Measurements from ENCODE around the gene PEAK3. TPM values are rescaled to one million over a fixed set of nuclear protein-coding genes. Genes with fewer than 3 reads are reported as not detected.

Gene PEAK3
- total and polyA plus RNA-seq, 5 experiments from 2014 or later, result 0.14 to 0.23 (median 0.15) TPM; not detected in 2

- Mint-ChIP-seq H3K4me1 (peaks cover 5 to 26% (median 10%) of the 10 kb centered on the region in 4 donors), H3K27me3 (peaks cover 4 to 23% (median 12%) of the 10 kb centered on the region in 5 donors), H3K4me3 (no peak overlapping the region), H3K27ac (peak overlapping the region in 2 of 10 donors; percentile 19 to 49), H3K36me3 (no peaks in the 10 kb centered on the region), H3K9me3 (no peaks in the 10 kb centered on the region)
- POLR2A ChIA-PET, result interaction anchor here (0.7 to 1.2 kb wide), 3 partner anchors 11 to 505 kb away, joined by 3 read pairs; no protein-coding TSS in a partner anchor
- DNase-seq, result no peak
- no peak for ATAC-seq
Measured at GRCh38 chr19:2300533-2300932, 18.6 kb upstream of the PEAK3 start.

GRCh38 chr19:2296141-2296540 lies 14.2 kb upstream of the PEAK3 start:
- Mint-ChIP-seq H3K27ac (peak overlapping the region in 1 of 10 donors; percentile 71), H3K27me3 (no peaks in the 10 kb centered on the region), H3K4me1 (peaks cover 9 to 31% (median 13%) of the 10 kb centered on the region in 4 donors), H3K9me3 (no peaks in the 10 kb centered on the region), H3K36me3 (peaks cover 0 to 22% (median 0%) of the 10 kb centered on the region in 3 donors), H3K4me3 (no peak overlapping the region)
- ATAC-seq, result no peak
- no peak for DNase-seq
- POLR2A ChIA-PET, result interaction anchor here (0.6 to 2.7 kb wide), 4 partner anchors 11 to 885 kb away, joined by 3 to 9 read pairs (median 4); no protein-coding TSS in a partner anchor

GRCh38 chr19:2294687-2295335 lies 12.8 kb upstream of the PEAK3 start:
- Mint-ChIP-seq H3K9me3 (no peaks in the 10 kb centered on the region), H3K4me1 (peaks cover 10 to 28% (median 16%) of the 10 kb centered on the region in 4 donors), H3K4me3 (peak overlapping the region in 3 of 10 donors; percentile 8 to 20 (median 15)), H3K36me3 (peaks cover 0 to 24% (median 0%) of the 10 kb centered on the region in 3 donors), H3K27me3 (no peaks in the 10 kb centered on the region), H3K27ac (peak overlapping the region in 4 of 10 donors; percentile 8 to 85 (median 71))
- no peak for ATAC-seq
- no peak for DNase-seq
- POLR2A ChIA-PET, result interaction anchor here (0.6 to 2.7 kb wide), 9 partner anchors 9 to 140 kb away, joined by 3 to 9 read pairs (median 4); no protein-coding TSS in a partner anchor

GRCh38 chr19:2291185-2291751 lies 9.3 kb upstream of the PEAK3 start:
- H3K36me3 Mint-ChIP-seq, result peaks cover 0 to 26% (median 0%) of the 10 kb centered on the region in 3 donors
- H3K4me3 Mint-ChIP-seq, result peak overlapping the region; percentile 72 to 88 (median 81)
- DNase-seq, result no peak
- peak overlapping the region in 1 of 10 donors; percentile 13 for H3K27ac Mint-ChIP-seq
- POLR2A ChIA-PET, result interaction anchor here (0.5 to 2.7 kb wide), 19 partner anchors 9 to 653 kb away, joined by 3 to 24 read pairs (median 4); partner anchors contain the start of genes LINGO3, LSM7, PEAK3 and SPPL2B
- H3K27me3 Mint-ChIP-seq, result no peaks in the 10 kb centered on the region
- no peak for ATAC-seq
- H3K9me3 Mint-ChIP-seq, result no peaks in the 10 kb centered on the region
- H3K4me1 Mint-ChIP-seq, result peaks cover 21 to 51% (median 33%) of the 10 kb centered on the region in 4 donors

GRCh38 chr19:2290441-2291184 lies 8.6 kb upstream of the PEAK3 start:
- H3K9me3 Mint-ChIP-seq, result no peaks in the 10 kb centered on the region
- H3K4me3 Mint-ChIP-seq, result peak overlapping the region; percentile 72 to 88 (median 81)
- peak overlapping the region in 8 of 10 donors; percentile 13 to 91 (median 64) for H3K27ac Mint-ChIP-seq
- POLR2A ChIA-PET, result interaction anchor here (0.5 to 2.7 kb wide), 19 partner anchors 8 to 653 kb away, joined by 3 to 24 read pairs (median 4); partner anchors contain the start of genes GADD45B, LINGO3, LSM7 and PEAK3
- DNase-seq, result peak in 5 of 10 donors; percentile 24 to 52 (median 46)
- no peaks in the 10 kb centered on the region for H3K27me3 Mint-ChIP-seq
- H3K36me3 Mint-ChIP-seq, result peaks cover 0 to 26% (median 0%) of the 10 kb centered on the region in 3 donors
- peak; percentile 32 to 38 for ATAC-seq
- H3K4me1 Mint-ChIP-seq, result peaks cover 21 to 51% (median 33%) of the 10 kb centered on the region in 4 donors

- H3K4me1 Mint-ChIP-seq, result peaks cover 21 to 47% (median 32%) of the 10 kb centered on the region in 4 donors
- H3K27me3 Mint-ChIP-seq, result no peaks in the 10 kb centered on the region
- no peaks in the 10 kb centered on the region for H3K9me3 Mint-ChIP-seq
- DNase-seq, result peak in 8 of 10 donors; percentile 48 to 87 (median 64)
- peak overlapping the region; percentile 87 to 92 (median 91) for H3K27ac Mint-ChIP-seq
- peak overlapping the region; percentile 84 to 97 (median 90) for H3K4me3 Mint-ChIP-seq
- peaks cover 0 to 26% (median 0%) of the 10 kb centered on the region in 3 donors for H3K36me3 Mint-ChIP-seq
- ATAC-seq, result peak; percentile 81 to 82
- POLR2A ChIA-PET, result interaction anchor here (0.6 to 8.7 kb wide), 21 partner anchors 11 to 186 kb away, joined by 3 to 132 read pairs (median 6); partner anchors contain the start of genes GADD45B, LSM7, SPPL2B and TIMM13
Measured at GRCh38 chr19:2289714-2290435, 7.9 kb upstream of the PEAK3 start.

GRCh38 chr19:2288818-2289713 lies 7.1 kb upstream of the PEAK3 start:
- Mint-ChIP-seq H3K27me3 (no peaks in the 10 kb centered on the region), H3K36me3 (peaks cover 0 to 24% (median 0%) of the 10 kb centered on the region in 3 donors), H3K9me3 (no peaks in the 10 kb centered on the region), H3K4me1 (peaks cover 20 to 45% (median 30%) of the 10 kb centered on the region in 4 donors), H3K4me3 (peak overlapping the region; percentile 84 to 97 (median 90)), H3K27ac (peak overlapping the region; percentile 87 to 94 (median 91))
- ATAC-seq, result peak; percentile 7 to 36
- POLR2A ChIA-PET, result interaction anchor here (0.6 to 8.7 kb wide), 19 partner anchors 9 to 438 kb away, joined by 3 to 132 read pairs (median 4); partner anchors contain the start of genes GADD45B, LSM7, SPPL2B and TIMM13
- no peak for DNase-seq

GRCh38 chr19:2288338-2288817 lies 6.4 kb upstream of the PEAK3 start:
- Mint-ChIP-seq H3K4me1 (peaks cover 16 to 38% (median 25%) of the 10 kb centered on the region in 4 donors), H3K4me3 (peak overlapping the region; percentile 84 to 97 (median 90)), H3K9me3 (no peaks in the 10 kb centered on the region), H3K27ac (peak overlapping the region; percentile 77 to 94 (median 90)), H3K27me3 (no peaks in the 10 kb centered on the region), H3K36me3 (peaks cover 0 to 18% (median 0%) of the 10 kb centered on the region in 3 donors)
- DNase-seq, result no peak
- no peak for ATAC-seq
- POLR2A ChIA-PET, result interaction anchor here (0.6 to 8.7 kb wide), 12 partner anchors 9 to 437 kb away, joined by 3 to 132 read pairs (median 8); partner anchors contain the start of genes GADD45B and TIMM13

GRCh38 chr19:2287585-2288337 lies 5.8 kb upstream of the PEAK3 start:
- ATAC-seq, result no peak
- no peaks in the 10 kb centered on the region for H3K27me3 Mint-ChIP-seq
- H3K27ac Mint-ChIP-seq, result peak overlapping the region in 8 of 10 donors; percentile 25 to 92 (median 88)
- H3K4me1 Mint-ChIP-seq, result peaks cover 17 to 39% (median 25%) of the 10 kb centered on the region in 4 donors
- POLR2A ChIA-PET, result interaction anchor here (0.5 to 8.7 kb wide), 7 partner anchors 13 to 106 kb away, joined by 3 to 132 read pairs (median 3); partner anchors contain the start of genes LSM7 and SPPL2B
- DNase-seq, result no peak
- H3K4me3 Mint-ChIP-seq, result peak overlapping the region in 3 of 10 donors; percentile 88 to 96 (median 88)
- H3K9me3 Mint-ChIP-seq, result no peaks in the 10 kb centered on the region
- H3K36me3 Mint-ChIP-seq, result peaks cover 0 to 12% (median 0%) of the 10 kb centered on the region in 3 donors

Data from naive thymus-derived CD8-positive, alpha-beta T cell (primary cell).